GM18519 (cell line): ENCODE measurements around the gene BBS2.

Experiments used
- ATAC-seq: cut with Tn5 transposase; IDR thresholded peaks from one replicate; pipeline ENCODE4 v1.9.1; 2021; ENCODE audit warnings: mild to moderate bottlenecking, moderate library complexity; ENCODE audit not compliant: unreplicated experiment, low FRiP score

The BBS2 gene

DNA sequence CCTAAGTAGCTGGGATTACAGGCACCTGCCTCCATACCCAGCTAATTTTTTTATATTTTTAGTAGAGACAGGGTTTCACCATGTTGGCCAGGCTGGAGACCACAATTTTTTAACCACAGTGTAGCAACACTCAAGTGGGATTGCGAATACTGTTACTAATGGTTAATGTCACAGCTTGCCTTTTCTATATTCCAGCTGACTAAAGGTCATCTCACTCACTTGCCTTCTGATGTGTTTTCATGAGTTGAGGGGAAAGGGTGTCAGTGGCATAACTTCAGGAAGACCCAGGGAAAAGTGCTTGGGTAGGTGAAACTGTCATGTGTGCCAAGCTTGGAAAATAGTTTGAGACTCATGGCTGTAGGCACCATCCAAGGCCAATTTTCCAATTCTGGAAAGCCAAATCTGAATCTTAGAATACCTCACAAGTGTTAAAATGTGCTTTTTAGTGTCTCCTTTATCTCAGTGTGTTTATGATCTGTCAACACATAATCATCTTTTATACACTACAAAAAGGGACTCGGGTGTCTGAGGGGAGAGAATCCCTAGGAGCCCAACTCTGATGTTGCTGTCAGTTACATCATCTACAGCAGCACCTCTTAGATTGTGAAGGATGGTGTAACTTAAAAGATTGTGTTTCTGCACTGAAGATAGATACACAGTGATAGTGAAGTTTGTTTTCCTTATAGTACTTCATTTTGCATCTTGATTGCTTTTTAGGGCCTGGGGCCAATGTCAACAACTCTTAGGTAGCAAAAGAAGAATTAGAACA is 41.4 kb downstream of the BBS2 start:
- ATAC-seq, result no peak

DNA sequence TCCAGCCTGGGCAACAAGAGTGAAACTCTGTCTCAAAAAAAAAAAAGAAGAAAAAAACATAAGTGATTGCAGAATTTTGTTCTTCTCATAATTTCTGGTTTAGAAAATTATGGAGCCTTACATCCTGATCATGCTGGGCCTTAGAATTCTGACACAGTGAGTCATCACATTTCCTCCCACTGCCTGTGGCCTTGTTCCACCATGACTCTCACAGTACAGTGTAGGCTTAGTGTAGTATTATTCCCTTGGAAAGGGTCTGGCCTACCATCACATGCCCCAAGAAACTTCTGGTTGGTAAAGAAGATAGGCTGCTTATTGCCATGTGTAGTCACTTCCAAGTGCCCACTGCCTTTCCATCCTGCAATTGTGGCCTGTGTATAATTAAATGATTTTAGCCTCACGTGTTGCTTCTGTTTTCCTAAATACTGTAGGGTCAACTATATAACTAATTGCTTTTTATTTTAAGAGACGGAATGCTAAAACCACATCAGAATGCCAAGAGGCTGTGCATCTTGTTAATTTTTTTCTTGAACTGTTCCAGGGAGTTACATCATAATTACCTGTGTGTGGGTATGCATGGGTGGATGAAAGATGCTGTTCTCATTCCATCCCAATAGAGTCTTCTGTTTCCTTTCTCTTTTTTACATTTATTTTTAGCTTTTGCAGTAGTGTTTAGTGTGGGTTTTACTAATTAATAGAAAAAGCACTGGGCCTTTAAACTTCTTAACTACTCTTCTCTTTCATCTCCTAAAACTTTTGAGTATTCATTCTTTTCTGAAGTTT is 42.5 kb downstream of the BBS2 start:
- no peak for ATAC-seq

DNA sequence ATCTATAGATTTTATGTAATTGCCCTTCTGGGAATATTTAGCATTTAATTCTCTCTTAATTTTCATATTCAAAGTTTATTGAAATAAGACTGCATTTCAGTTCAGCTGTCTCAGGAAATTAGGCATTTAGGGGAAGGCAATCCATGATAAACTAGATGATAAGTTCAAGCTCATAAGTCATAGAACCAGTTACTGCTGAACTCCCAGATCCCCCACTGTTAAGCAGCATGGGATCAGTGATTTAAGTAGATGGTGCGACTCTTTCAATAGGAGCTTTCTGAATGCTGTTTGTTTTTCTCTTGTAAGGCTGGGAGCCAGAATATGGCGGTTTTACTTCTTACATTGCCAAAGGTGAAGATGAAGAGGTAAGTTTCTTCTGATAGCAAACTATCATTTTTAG is 44.6 kb downstream of the BBS2 start:
- no peak for ATAC-seq

DNA sequence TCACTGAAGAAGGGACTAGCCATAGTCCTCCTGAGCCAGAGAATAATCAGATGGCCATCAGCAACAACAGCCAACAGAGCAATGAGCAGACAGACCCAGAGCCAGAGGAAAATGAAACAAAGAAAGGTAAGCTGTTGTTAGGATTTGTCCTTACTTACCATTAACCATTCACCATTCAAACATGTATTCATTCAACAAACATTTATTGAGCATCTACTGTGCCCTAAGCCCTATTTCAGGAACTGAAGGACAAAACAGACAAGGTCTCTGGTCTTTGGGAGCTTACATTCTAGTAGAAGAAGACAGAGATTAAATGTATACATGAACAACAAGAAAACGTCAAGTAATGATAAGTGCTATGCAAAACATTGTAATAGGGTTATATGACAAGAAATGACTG is 49.2 kb downstream of the BBS2 start:
- ATAC-seq, result no peak

DNA sequence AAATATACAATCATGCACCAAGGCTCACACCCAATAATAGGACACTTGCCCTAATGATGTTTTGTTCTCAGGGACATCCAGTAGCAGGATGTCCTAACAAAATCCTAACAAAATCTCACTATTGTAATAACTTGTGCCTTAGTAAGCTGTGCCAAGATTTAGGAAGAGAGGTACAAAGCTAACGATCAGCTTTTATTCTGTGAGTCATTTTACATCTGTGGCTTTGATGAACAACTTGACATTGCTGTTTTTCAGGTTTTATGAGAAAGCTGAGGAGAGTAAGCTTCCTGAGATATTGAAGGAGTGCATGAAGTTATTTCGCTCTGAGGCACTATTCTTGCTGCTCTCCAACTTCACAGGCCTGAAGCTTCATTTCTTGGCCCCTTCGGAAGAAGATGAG is 49.6 kb downstream of the BBS2 start:
- ATAC-seq, result no peak

GRCh38 chr16:56469748-56470147 is 50.1 kb downstream of the BBS2 start:
- ATAC-seq, result no peak

DNA sequence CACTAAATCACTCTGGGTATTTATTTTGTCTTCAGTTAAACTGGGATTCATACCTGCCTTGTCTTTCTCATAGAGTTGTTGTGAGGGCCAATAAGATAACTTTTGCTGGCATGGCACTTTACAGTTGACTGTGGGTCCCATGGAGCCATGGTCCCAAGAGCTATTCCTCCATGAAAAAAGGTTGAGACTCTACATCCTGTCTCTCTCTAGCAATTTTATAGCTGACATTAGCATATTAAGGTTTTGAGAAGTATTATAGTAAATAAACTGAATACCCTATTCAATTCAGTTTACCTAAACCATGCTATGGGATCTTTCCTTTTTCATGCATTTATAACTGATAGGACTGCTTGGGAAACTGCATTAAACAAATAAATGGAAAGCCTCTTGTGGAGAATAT is 51.0 kb downstream of the BBS2 start:
- no peak for ATAC-seq

- ATAC-seq, result no peak
Observed at GRCh38 chr16:56466344-56466743, 53.5 kb downstream of the BBS2 start.

- ATAC-seq, result no peak
Observed at GRCh38 chr16:56463153-56463552, 56.7 kb downstream of the BBS2 start.

DNA sequence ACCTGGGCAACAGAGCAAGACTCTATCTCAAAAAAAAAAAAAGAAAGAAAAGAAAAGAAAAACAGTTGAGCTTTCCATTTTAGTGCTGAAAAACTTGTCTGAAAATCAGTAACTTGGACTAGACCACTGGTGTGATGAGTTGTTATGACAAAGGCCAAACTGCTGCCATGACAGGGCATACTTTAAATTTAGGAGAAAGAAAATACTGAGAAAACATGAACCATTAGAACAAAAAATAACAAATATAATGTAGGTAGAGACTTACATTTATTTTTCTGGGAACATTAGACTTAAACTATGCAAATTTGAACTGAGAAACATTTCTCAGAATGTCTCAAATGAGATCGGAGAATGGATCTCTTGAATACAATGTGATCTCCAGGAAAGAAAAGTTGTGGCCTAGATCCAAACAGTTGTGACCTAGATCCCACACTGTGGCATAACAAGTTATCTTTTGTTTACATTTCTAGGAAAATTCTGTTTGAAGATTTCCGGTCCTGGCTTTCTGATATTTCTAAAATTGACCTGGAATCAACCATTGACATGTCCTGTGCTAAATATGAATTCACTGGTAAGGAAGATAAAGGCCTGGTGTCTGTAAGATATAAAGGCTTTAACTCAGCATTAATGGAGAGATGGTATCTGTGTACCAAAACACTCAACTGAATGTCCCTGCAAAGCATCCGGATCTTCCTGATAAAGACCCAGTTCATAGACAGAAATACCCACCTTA is 57.6 kb downstream of the BBS2 start:
- no peak for ATAC-seq

GRCh38 chr16:56460101-56460500 is 59.7 kb downstream of the BBS2 start:
- no peak for ATAC-seq

DNA sequence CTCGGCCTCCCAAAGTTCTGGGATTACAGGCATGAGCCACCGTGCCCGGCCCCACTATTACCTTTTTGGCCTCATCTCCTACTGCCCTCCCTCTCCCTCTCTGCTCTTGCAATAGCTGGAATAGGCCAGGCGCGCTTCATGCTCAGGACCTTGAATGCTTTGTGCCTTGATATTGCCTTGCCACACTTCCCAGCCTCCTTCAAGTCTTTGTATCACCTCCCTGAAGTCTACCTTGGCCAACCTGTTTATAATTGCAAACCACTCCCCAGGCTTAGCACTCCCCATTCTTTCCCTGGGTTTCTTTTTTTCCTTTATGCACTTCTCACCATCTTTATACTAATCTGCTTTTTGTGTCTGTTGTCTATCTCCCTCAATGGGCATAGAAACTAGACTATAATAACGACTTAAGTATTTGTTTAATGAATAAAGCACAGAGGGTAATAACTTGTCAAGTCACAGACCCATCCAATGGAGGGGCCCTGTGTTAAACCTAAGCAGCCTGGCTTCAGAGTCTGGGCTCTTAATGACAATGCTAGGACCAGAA is 61.8 kb downstream of the BBS2 start:
- no peak for ATAC-seq

DNA sequence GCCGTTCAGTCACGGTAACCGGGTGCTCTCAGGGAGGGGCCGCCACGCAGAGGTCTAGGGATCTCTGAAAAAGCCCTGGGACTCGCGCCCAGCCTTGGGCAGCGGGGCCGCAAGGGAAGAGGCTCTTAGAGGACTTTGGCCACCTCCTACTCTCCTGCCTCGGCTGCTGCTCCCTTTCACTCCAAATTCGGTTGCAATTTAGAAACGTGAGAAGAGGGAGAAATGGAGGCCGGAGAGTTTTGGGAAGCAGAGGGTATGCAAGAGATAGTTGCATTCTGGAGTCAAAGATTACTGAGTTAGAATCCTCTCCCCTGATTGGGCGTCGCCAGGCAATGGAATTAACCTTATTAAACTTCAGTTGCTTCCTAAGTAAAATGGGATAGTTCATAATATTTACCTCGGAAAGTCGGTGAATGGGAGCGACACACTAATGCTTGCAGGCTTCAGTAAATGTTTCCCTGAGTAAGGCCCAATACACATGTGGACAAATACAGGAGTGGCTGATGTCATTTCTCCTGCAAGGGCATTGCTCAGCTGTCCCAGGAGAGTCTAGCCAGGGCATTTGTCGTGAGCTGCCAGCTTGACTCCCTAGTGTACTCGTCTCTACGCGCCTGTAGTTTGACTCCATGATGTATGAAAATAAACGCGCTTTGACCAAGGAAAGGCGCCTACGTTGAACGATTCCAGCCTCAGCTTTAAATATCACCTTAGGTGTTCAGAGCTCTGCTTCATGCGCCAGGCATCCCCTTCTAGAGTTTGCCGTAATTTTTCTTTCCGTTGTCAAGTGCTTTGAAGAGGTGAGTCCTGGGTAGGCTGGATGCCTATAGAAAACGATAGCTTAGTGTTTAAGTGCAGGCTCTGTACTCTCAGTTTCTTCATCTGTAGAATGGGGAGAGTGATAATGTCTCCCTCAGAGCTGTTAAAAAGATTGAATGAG is 67.8 kb downstream of the BBS2 start:
- ATAC-seq, result no peak

- ATAC-seq, result peak; percentile 93
Observed at GRCh38 chr16:56450986-56451752, 68.7 kb downstream of the BBS2 start, which contains the start of the genes NUDT21 and OGFOD1. Gene NUDT21, minus strand, starts transcription at chr16:56451332. Its CDS starts 130 bp downstream, at chr16:56451202. Gene OGFOD1, plus strand, starts transcription at chr16:56451554. Its CDS starts 59 bp downstream, at chr16:56451613.

DNA sequence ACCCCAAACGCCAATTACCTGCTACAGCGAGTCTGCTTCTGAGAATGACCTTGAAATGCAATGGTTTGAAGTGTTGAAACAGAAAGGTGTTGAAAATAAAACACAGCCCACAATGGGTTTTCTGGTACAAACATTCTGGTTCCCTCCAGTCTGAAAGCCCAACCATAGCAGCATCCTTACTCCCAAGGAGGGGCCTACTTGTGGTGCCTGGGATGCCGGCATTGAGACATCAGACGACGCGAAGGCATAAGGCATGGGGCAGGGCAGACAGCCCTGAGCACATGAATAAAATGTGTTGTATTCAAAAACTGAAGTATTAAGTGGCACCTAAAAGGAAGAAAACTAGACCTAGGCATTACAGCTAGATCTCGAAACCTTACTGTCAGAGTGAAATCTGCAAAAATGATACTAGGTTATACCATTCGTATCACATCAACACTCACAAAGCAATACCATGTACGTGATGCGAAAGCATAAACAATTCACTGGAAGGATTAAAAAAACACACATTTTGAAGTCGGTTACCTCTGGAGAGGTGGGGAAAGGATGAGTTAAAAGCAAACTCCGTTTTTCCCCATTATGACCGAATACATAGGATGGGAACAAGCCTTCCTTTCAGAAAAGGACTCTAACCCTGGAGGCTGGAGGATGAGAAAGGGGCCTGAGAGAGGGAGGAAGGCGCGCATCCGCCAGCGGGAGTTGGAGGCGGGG is 69.4 kb downstream of the BBS2 start:
- ATAC-seq, result peak; percentile 2

DNA sequence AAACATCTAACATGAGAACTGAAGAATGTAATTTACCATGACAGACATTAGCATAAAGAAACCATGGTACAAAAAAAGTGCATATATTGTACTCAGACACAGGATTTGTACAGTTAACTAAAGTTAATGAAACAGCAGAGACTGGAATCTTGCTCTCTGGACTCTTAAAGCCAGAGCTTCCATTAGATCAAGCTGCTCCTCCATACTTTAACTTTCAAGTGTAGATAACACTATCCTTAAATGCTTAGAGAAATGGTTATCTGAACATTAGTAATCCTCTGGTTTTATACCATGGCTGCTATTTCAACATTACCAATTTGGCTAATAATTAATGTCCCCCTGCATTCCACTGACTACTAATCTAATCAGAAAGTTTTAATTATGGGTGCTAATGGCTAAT is 71.8 kb downstream of the BBS2 start:
- ATAC-seq, result no peak

DNA sequence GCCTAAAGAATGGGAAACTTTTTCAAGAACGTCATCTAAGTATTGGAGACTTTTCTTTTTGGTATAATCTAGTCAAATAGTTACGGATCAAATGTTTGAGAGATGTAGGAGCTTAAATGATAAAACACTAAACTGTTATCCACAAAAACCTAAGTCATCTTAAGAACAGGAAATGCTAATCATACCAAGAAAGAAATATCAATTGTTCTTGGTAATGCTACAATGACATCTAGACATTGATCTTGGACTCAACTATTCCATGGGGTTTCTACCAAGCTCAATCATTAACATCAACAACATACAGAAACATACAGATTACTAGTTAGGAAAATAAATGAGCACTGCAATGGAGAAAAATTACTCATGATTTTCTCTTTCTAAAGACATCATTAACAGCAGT is 72.5 kb downstream of the BBS2 start:
- ATAC-seq, result no peak

DNA sequence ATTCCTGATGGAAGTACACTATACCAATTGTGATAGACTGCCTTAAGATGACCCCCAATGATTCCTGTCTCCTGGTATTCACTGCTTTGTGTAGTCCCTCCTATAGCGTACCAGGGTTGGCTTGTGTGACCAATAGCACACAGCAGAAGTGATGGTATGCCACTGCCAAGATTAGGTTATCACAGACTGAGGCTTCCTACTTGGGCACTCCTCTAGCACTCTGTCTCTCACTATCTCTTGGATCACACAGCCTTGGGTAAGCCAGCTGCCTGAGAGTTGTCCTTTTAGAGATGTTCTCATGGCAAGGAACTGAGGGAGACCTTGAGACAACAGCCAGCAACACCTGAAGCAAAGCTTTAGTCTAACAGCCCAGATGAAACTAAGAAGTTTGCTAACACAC is 81.8 kb downstream of the BBS2 start:
- no peak for ATAC-seq
